Loucy (cell line): Measurements from ENCODE around the gene WIPI1.

Experiments used
- EZH2phosphoT487 ChIP-seq: fragments of 200-600 bp; IDR thresholded peaks from 2 replicates; pipeline ENCODE4 v1.6.1; 2018; ENCODE audit warnings: antibody characterized with exemption, mild to moderate bottlenecking, moderate library complexity, borderline replicate concordance
- TF ChIP-seq, protein P1 (sequence below): fragments of 200-600 bp; sonication (generic); conservative IDR thresholded peaks from 2 replicates; pipeline ENCODE4 v1.5.1; 2014; ENCODE audit warnings: mild to moderate bottlenecking, antibody characterized with exemption, low read length

DNA sequence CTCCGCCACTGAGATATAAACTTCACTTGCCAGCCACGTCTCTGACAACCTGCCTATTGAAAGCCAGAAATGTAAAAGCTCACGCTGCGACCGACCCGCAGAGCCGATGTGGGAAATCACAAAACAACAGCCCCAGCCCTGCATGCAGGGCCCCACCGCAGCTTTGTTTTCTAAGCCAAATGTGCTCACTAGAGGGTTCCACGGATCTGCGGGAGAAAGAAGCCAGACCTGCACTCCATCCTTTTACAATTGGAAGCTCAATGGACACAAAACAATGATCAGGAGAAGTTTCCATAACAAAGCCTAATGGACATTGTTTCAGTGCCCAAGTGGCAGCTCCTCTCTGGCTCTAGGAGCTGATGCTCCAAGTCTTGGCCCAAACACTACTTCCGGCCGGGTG, 33.1 kb downstream of the WIPI1 start:
- no peak for TF ChIP-seq EZH2phosphoT487
- TF ChIP-seq, protein P1, sequence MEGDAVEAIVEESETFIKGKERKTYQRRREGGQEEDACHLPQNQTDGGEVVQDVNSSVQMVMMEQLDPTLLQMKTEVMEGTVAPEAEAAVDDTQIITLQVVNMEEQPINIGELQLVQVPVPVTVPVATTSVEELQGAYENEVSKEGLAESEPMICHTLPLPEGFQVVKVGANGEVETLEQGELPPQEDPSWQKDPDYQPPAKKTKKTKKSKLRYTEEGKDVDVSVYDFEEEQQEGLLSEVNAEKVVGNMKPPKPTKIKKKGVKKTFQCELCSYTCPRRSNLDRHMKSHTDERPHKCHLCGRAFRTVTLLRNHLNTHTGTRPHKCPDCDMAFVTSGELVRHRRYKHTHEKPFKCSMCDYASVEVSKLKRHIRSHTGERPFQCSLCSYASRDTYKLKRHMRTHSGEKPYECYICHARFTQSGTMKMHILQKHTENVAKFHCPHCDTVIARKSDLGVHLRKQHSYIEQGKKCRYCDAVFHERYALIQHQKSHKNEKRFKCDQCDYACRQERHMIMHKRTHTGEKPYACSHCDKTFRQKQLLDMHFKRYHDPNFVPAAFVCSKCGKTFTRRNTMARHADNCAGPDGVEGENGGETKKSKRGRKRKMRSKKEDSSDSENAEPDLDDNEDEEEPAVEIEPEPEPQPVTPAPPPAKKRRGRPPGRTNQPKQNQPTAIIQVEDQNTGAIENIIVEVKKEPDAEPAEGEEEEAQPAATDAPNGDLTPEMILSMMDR: no peak
